ENCODE results near the gene PRKN.
"Not testable (repeated sequence)": the region's sequence is repeated elsewhere in the genome, so short reads cannot be mapped to it uniquely, and the experiment has no call there.

PRKN gene

DNA sequence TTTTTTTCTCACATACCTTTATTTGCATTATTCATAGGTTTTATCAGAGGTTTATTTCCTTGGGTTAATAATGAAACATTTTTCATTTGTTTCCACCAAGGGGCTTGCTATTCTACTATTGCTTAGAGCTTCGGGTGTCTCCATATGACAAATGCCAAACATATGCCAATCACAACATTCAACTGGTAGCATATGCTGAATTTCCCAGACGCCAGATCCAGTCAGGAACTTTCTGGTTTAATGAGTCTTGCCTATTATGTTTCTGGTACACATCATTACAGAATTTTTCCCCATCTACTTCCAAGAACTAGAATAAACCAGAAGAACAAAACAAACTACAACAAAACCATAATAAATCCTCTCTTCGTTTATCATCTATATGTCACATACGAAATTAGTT, 180.7 kb downstream of the PRKN start:
- H3K9me3 ChIP-seq (ENCODE audit: control insufficient read depth, insufficient read depth, low read length), result no peaks in the 10 kb centered on the region
- no peak overlapping the region for H3K9ac ChIP-seq (ENCODE audit: low read depth, low read length)
- peaks cover 8% of the 10 kb centered on the region; the same call in 1 of the 2 replicates for H3K4me1 ChIP-seq (ENCODE audit: insufficient read depth, low read length)
- no peaks in the 10 kb centered on the region for H3K36me3 ChIP-seq (ENCODE audit: insufficient read depth, low read length)

DNA sequence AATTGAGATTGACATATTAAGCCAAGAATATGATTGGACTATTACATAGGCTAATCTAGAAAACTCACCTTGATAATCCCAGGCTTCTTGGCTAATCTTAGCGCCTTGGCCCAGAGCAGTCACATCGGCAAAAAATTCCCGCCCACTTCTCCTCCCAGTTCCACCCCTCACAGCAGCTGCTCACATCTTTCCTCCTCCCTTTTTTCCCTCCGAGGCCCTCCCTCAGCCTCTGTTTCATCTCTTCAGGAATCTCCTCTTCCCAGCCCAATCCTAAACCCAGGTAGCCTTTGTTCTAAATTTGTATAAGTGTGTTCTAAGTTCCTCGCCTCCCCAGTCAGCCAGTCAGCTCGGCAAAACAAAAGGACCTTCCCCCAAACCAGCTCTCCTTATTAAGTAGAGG, 184.3 kb downstream of the PRKN start:
- H3K4me1 ChIP-seq (ENCODE audit: insufficient read depth, low read length), result peaks cover 8% of the 10 kb centered on the region; the same call in 1 of the 2 replicates
- H3K36me3 ChIP-seq (ENCODE audit: insufficient read depth, low read length), result no peaks in the 10 kb centered on the region
- H3K9me3 ChIP-seq (ENCODE audit: control insufficient read depth, insufficient read depth, low read length), result no peaks in the 10 kb centered on the region
- H3K9ac ChIP-seq (ENCODE audit: low read depth, low read length), result no peak overlapping the region

DNA sequence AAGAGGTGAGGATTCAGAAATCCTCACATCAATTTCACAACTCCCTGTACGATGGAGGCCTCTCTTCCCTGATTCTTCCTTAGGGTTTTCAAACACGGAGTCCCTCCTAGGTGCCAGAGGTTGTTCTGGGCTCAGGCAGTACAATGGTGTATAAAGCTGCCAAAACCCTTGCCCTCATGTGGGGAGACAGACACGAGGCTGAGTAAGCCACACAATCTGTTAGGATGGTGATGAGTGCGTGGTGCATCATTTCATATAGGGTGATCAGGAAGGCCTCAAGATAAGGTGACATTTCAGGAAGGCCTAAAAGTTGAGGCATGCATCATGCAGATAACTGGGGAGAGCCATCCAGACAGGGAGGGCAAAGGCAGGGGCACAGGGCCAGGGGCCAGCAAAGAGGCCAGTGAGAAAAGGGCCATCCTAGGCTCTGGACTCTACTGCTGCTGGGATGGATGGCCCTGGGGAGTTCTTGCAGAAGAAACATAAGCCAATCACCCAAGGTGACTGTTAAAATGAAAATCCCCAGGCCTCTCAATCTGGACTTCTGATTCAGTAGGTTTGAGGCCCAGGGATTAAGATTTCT, 186.5 kb downstream of the PRKN start:
- H3K4me1 ChIP-seq (ENCODE audit: insufficient read depth, low read length), result peaks cover 8% of the 10 kb centered on the region; the same call in 1 of the 2 replicates
- no peaks in the 10 kb centered on the region for H3K36me3 ChIP-seq (ENCODE audit: insufficient read depth, low read length)
- no peak overlapping the region for H3K9ac ChIP-seq (ENCODE audit: low read depth, low read length)
- H3K9me3 ChIP-seq (ENCODE audit: control insufficient read depth, insufficient read depth, low read length), result no peaks in the 10 kb centered on the region

DNA sequence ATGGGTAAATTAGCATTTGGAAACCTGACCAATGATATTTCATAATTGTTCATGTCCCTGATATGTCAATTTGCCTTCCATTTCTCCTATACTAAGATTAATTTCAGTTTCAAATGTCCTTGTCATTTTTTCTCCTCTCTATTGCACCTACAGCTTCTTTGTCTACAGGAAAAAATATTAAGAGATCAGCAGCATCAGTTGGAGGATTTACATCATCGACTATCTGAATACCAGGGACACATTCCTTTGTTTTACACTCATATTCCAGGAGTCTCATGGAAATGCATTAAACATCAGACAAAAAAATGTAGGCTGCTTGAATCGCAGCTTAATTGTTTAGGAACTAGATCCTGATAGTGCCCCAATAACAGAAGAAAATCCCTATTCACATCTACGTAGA, 188.2 kb downstream of the PRKN start:
- Histone ChIP-seq H3K36me3 (ENCODE audit: insufficient read depth, low read length) (no peaks in the 10 kb centered on the region), H3K4me1 (ENCODE audit: insufficient read depth, low read length) (peaks cover 8% of the 10 kb centered on the region; the same call in 1 of the 2 replicates), H3K9ac (ENCODE audit: low read depth, low read length) (no peak overlapping the region), H3K9me3 (ENCODE audit: control insufficient read depth, insufficient read depth, low read length) (no peaks in the 10 kb centered on the region)

DNA sequence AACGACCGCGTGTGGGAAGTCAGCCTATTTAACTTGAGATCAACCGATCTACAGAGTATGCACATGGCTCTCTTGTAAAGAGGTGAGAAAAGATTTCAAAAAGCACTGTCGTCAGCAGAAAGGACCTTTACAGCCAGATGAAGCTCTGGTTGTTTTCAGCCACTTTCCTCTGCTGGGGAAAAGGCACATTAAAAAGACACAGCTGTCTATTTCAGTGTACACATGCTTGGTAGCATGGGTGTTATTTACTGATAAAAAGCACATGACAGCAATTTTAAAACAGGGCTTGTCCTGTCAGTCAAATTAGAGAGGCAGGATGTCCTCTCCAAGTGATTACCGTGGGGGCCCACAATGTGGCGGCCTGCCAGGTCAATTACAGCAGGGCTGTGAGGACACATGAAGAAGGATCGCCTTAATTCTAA, 188.9 kb downstream of the PRKN start:
- no peak overlapping the region for H3K9ac ChIP-seq (ENCODE audit: low read depth, low read length)
- H3K9me3 ChIP-seq (ENCODE audit: control insufficient read depth, insufficient read depth, low read length), result no peaks in the 10 kb centered on the region

DNA sequence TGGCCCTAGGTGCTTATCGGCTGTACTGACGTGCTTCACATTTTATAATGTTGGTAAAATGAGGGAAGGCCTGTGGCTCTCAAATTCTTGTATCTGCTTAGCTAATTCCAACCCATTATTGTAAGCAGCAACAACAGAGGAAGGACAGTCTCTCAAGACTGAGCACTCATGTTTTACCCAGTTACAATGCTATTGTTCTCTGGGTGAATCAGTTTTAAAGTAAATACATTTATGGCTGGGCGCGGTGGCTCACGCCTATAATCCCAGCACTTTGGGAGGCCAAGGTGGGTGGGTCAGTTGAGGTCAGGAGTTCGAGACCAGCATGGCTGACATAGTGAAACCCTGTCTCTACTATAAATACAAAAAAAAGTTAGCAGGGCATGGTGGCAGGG, 194.6 kb downstream of the PRKN start:
- no peak overlapping the region for H3K9ac ChIP-seq (ENCODE audit: low read depth, low read length)
- H3K36me3 ChIP-seq (ENCODE audit: insufficient read depth, low read length), result no peaks in the 10 kb centered on the region
- no peaks in the 10 kb centered on the region for H3K9me3 ChIP-seq (ENCODE audit: control insufficient read depth, insufficient read depth, low read length)
- H3K4me1 ChIP-seq (ENCODE audit: insufficient read depth, low read length), result no peaks in the 10 kb centered on the region

More for the DNA sequence above, 188.9 kb downstream of the PRKN start:
- Histone ChIP-seq H3K4me1 (ENCODE audit: insufficient read depth, low read length) (peaks cover 6% of the 10 kb centered on the region; the same call in 1 of the 2 replicates), H3K36me3 (ENCODE audit: insufficient read depth, low read length) (no peaks in the 10 kb centered on the region)

DNA sequence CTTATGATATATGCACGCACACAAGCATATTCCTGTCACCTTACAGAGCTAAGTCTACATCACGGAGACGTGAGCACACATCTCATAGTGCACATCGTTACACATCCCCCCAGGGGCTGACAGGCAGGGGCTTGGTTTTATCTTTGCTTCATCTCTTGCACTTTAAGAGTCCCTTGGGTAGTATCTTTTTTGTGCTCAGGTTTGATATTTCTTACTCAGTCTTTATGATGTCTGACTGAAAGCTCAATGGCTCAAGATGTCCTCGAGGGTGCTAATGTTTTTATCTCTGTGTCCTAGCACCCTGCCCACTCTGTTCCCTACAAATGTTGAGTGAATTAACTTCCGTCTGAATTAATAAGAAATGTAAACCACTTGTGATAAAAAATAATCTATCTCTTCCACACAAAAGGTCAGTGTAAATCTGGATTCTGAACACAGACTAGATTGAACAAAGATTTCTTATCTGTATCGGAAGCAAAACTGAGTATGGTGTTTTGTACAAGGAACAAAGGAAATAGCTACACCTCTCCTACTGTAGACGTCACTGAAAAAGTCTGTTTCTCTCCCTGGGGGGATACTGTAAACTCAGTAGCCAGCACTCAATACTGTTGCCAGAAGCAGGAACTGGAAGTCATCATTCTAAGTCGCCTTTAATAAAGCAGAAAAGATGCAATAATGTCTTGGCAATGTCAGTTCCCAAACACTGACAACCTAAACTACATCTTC, 195.1 kb downstream of the PRKN start:
- H3K36me3 ChIP-seq (ENCODE audit: insufficient read depth, low read length), result no peaks in the 10 kb centered on the region
- H3K9ac ChIP-seq (ENCODE audit: low read depth, low read length), result no peak overlapping the region
- peaks cover 3% of the 10 kb centered on the region; the same call in 1 of the 2 replicates for H3K4me1 ChIP-seq (ENCODE audit: insufficient read depth, low read length)
- H3K9me3 ChIP-seq (ENCODE audit: control insufficient read depth, insufficient read depth, low read length), result no peaks in the 10 kb centered on the region

DNA sequence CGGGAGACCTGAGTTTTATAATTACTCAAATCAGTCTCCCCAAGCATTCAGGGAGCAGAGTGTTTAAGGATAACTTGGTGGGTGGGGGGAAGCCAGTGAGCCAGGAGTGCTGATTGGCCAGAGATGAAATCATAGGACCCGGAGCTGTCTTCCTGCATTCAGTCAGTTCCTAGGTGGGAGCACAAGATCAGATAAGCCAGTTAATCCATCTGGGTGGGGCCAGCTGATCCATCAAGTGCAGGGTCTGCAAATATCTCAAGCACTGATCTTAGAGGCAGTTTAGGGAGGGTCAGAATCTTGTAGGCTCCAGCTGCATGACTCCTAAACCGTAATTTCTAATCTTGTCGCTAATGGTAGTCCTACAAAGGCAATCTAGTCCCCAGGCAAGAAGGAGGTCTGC, 196.2 kb downstream of the PRKN start:
- not testable (repeated sequence) for H3K9ac ChIP-seq (ENCODE audit: low read depth, low read length); H3K9me3 ChIP-seq (ENCODE audit: control insufficient read depth, insufficient read depth, low read length); H3K36me3 ChIP-seq (ENCODE audit: insufficient read depth, low read length)
- peaks cover 12% of the 10 kb centered on the region for H3K4me1 ChIP-seq (ENCODE audit: insufficient read depth, low read length)

DNA sequence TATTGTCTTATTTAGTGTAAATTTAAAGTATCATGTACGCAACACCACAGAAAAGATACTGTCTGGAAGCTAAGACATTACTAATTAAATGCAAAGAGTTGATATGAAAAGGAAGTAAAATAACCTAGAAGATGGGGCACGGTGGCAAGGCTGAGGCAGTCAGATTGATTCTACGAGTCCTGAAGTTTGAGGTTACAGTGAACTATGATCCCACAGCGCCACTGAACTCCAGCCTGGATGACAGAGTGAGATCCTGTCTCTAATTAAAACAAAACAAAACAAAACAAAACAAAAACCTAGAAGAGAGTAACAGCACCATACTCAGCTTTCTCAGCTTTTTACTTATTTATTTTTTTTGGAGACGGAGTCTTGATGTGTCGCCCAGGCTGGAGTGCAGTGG, 199.0 kb downstream of the PRKN start:
- H3K9ac ChIP-seq (ENCODE audit: low read depth, low read length), result no peak overlapping the region
- H3K9me3 ChIP-seq (ENCODE audit: control insufficient read depth, insufficient read depth, low read length), result no peaks in the 10 kb centered on the region
- peaks cover 12% of the 10 kb centered on the region for H3K4me1 ChIP-seq (ENCODE audit: insufficient read depth, low read length)
- H3K36me3 ChIP-seq (ENCODE audit: insufficient read depth, low read length), result no peaks in the 10 kb centered on the region

DNA sequence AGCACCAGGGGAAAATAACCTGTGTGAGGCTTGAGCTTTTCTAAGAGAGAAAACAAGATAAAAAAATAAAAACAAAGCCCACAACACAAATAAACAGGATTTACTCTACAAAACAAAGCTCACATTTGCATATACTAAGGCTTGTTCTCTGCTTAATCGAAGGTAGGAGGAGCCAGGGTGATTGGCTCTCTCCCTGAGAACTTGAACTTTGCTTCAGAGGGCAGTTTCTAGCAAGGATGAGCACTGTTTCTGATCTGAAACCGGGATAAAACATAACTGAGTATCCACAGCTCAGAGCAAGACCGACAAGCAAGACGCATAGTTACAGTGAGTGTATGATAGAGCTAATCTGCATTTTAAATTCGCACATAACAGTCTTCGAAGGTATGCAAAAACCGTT, 200.6 kb downstream of the PRKN start:
- H3K36me3 ChIP-seq (ENCODE audit: insufficient read depth, low read length), result no peaks in the 10 kb centered on the region

DNA sequence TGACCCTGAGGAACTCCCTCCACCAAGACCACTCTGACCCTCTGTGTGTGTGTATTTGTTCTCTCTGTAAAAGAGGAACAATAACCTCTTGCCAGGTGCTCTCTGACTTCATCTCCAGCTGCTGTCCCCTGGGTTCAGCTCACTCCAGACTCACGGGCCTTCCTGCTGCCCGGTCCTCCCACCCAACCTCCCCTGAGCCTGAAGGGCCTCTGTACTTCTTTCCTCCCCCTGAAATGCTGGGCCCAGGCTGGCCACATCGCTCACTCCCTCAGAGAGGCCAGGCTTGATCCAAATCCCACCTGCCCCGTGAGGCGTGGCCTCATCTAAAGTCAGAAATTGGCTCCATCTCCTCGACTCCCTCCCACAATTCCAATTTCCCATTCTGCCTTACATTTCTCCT, 202.4 kb downstream of the PRKN start:
- Histone ChIP-seq H3K4me1 (ENCODE audit: insufficient read depth, low read length) (peaks cover 12% of the 10 kb centered on the region), H3K9me3 (ENCODE audit: control insufficient read depth, insufficient read depth, low read length) (no peaks in the 10 kb centered on the region), H3K36me3 (ENCODE audit: insufficient read depth, low read length) (no peaks in the 10 kb centered on the region), H3K9ac (ENCODE audit: low read depth, low read length) (no peak overlapping the region)

More for the DNA sequence above, 200.6 kb downstream of the PRKN start:
- peaks cover 12% of the 10 kb centered on the region for H3K4me1 ChIP-seq (ENCODE audit: insufficient read depth, low read length)
- no peaks in the 10 kb centered on the region for H3K9me3 ChIP-seq (ENCODE audit: control insufficient read depth, insufficient read depth, low read length)
- no peak overlapping the region for H3K9ac ChIP-seq (ENCODE audit: low read depth, low read length)

DNA sequence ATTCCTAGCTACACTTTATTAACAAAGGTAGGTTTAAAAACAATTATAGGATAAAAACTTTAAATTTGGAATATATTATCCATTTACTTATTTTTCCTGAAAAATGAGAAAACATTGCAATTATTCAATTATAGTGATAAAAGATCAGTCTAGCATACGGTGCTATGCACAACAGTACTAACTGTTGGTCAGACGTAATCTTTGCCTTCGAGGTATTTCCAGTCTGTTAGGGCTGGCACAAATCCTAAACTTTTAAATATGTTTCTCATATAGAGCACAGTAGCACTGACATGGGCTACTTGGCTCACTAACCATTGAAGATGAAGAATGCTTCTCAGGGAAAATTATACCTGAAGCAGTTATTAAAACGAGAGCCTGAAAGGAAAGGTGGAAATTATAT, 214.8 kb downstream of the PRKN start:
- Histone ChIP-seq H3K9ac (ENCODE audit: low read depth, low read length) (no peak overlapping the region), H3K36me3 (ENCODE audit: insufficient read depth, low read length) (no peaks in the 10 kb centered on the region), H3K9me3 (ENCODE audit: control insufficient read depth, insufficient read depth, low read length) (no peaks in the 10 kb centered on the region), H3K4me1 (ENCODE audit: insufficient read depth, low read length) (no peaks in the 10 kb centered on the region)

DNA sequence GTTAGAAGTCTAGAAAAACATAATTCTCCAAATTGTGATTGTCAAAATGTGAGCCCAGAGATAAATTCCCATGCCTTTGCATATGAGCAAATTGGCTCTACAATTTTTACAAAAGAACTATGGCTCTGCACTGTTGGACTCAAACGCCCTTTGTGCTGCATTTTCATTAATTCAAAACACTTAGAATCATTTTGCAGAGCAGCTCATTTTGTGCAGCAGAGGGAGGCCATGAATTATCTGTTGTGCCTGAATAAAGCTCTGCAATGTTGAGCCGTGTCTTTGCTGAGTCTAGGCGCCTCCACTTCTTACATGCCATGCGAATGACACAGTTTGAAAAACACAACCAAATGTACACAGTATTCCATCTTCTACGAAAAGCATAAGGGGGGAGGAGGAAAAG, 230.2 kb downstream of the PRKN start:
- Histone ChIP-seq H3K9ac (ENCODE audit: low read depth, low read length) (no peak overlapping the region), H3K36me3 (ENCODE audit: insufficient read depth, low read length) (no peaks in the 10 kb centered on the region), H3K4me1 (ENCODE audit: insufficient read depth, low read length) (no peaks in the 10 kb centered on the region), H3K9me3 (ENCODE audit: control insufficient read depth, insufficient read depth, low read length) (no peaks in the 10 kb centered on the region)

DNA sequence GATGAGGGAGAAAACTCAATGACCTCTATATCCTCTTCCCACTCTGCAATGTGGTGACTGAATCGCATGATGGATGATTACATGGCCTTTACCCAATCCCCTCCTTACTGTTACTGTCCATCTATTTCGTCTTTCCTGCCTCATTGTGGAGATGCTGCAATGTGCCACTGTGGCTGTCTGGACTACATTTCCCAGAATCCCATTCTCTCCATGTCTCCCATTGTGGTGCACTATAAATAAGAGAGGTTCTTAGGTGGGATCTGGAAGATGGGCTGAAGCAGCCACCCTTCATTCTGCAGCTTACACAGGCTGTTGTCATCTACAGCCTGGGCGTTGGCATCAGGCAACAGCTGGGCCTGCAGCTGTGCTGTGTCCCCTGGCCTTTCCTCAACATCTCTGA, 233.6 kb downstream of the PRKN start:
- H3K9ac ChIP-seq (ENCODE audit: low read depth, low read length), result no peak overlapping the region
- H3K9me3 ChIP-seq (ENCODE audit: control insufficient read depth, insufficient read depth, low read length), result no peaks in the 10 kb centered on the region
- H3K36me3 ChIP-seq (ENCODE audit: insufficient read depth, low read length), result no peaks in the 10 kb centered on the region
- no peaks in the 10 kb centered on the region for H3K4me1 ChIP-seq (ENCODE audit: insufficient read depth, low read length)

DNA sequence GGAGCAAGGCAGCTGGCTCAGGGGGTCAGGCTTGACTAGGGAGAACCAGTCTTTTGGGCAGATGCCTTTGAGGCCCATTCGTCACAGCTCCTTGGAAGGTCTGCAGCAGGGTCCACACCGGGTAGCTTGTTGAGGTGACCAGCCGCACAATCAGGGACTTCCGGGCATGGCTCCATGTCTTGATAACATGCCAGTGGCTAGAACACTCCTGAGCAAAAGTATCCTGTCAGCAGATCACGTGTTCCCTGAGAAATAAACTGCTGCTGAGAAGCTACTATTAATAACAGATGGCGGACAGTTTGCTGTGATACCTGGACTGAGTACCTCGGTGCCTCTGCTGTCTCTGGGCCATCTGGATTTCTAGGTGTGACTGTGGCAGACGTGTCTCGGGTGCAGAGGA, 235.9 kb downstream of the PRKN start:
- H3K4me1 ChIP-seq (ENCODE audit: insufficient read depth, low read length), result no peaks in the 10 kb centered on the region
- no peak overlapping the region for H3K9ac ChIP-seq (ENCODE audit: low read depth, low read length)
- H3K9me3 ChIP-seq (ENCODE audit: control insufficient read depth, insufficient read depth, low read length), result no peaks in the 10 kb centered on the region
- H3K36me3 ChIP-seq (ENCODE audit: insufficient read depth, low read length), result no peaks in the 10 kb centered on the region
